Measurements from ENCODE around the gene PIGS. TPM values are rescaled to one million over a fixed set of nuclear protein-coding genes. Genes with fewer than 3 reads are reported as not detected.
A peak's percentile ranks its signal among the peaks of the same experiment; 100 is the strongest.

Gene PIGS
- total RNA-seq, 2 experiments from 2014 or later, result 61.7 to 62.6 TPM

GRCh38 chr17:28555022-28555421 is 16.3 kb downstream of the PIGS start:
- CTCF ChIA-PET, result no interaction called here
- Mint-ChIP-seq H3K36me3 (ENCODE audit: low read depth) (peaks cover 50% of the 10 kb centered on the region), H3K27me3 (no peaks in the 10 kb centered on the region), H3K9me3 (no peaks in the 10 kb centered on the region), H3K4me3 (no peak overlapping the region), H3K4me1 (peaks cover 26% of the 10 kb centered on the region), H3K27ac (no peak overlapping the region)
- POLR2A ChIA-PET, result no interaction called here
- no peak for DNase-seq

GRCh38 chr17:28554565-28554964 is 16.8 kb downstream of the PIGS start:
- Mint-ChIP-seq H3K36me3 (ENCODE audit: low read depth) (peaks cover 45% of the 10 kb centered on the region), H3K27me3 (no peaks in the 10 kb centered on the region), H3K27ac (no peak overlapping the region), H3K4me1 (peaks cover 31% of the 10 kb centered on the region), H3K4me3 (no peak overlapping the region), H3K9me3 (no peaks in the 10 kb centered on the region)
- DNase-seq, result no peak
- ChIA-PET CTCF (no interaction called here), POLR2A (no interaction called here)

- POLR2A ChIA-PET, result interaction anchor here (0.6 kb wide), 1 partner anchor 90 kb away, joined by 3 read pairs; no protein-coding TSS in a partner anchor
Observed at GRCh38 chr17:28553000-28553505, 18.3 kb downstream of the PIGS start.

GRCh38 chr17:28552176-28552999 is 18.9 kb downstream of the PIGS start, which contains the start of gene UNC119:
Gene UNC119, minus strand, starts transcription at chr17:28552624. Its CDS starts 67 bp downstream, at chr17:28552557.
- CTCF ChIA-PET, result interaction anchor here (0.5 to 1.6 kb wide), 3 partner anchors 23 to 100 kb away, joined by 3 to 8 read pairs (median 4); no protein-coding TSS in a partner anchor
- Mint-ChIP-seq H3K4me3 (peak within 1 kb of the TSS; percentile 84), H3K27me3 (no peaks in the 10 kb centered on the region), H3K4me1 (peaks cover 51% of the 10 kb centered on the region), H3K9me3 (no peaks in the 10 kb centered on the region), H3K27ac (peak within 1 kb of the TSS; percentile 91), H3K36me3 (ENCODE audit: low read depth) (peaks cover 38% of the 10 kb centered on the region)
- DNase-seq, result peak; percentile 76
- POLR2A ChIA-PET, result no interaction called here

More at GRCh38 chr17:28553000-28553505, 18.3 kb downstream of the PIGS start:
- no peaks in the 10 kb centered on the region for H3K9me3 Mint-ChIP-seq
- peak overlapping the region; percentile 68 for H3K27ac Mint-ChIP-seq
- peak overlapping the region; percentile 69 for H3K4me3 Mint-ChIP-seq
- H3K4me1 Mint-ChIP-seq, result peaks cover 46% of the 10 kb centered on the region
- no peak for DNase-seq
- H3K27me3 Mint-ChIP-seq, result no peaks in the 10 kb centered on the region
- peaks cover 40% of the 10 kb centered on the region for H3K36me3 Mint-ChIP-seq (ENCODE audit: low read depth)
- CTCF ChIA-PET, result interaction anchor here (0.7 to 1.6 kb wide), 2 partner anchors 22 to 58 kb away, joined by 3 to 4 read pairs; no protein-coding TSS in a partner anchor

GRCh38 chr17:28551421-28552175 is 19.7 kb downstream of the PIGS start:
- peak overlapping the region; percentile 84 for H3K4me3 Mint-ChIP-seq
- H3K27me3 Mint-ChIP-seq, result no peaks in the 10 kb centered on the region
- DNase-seq, result no peak
- peaks cover 51% of the 10 kb centered on the region for H3K4me1 Mint-ChIP-seq
- ChIA-PET CTCF (interaction anchor here (0.5 to 1.2 kb wide), 4 partner anchors 24 to 101 kb away, joined by 3 to 8 read pairs (median 5); partner anchors contain the start of gene ALDOC), POLR2A (no interaction called here)
- peak overlapping the region; percentile 91 for H3K27ac Mint-ChIP-seq
- peaks cover 32% of the 10 kb centered on the region for H3K36me3 Mint-ChIP-seq (ENCODE audit: low read depth)
- H3K9me3 Mint-ChIP-seq, result no peaks in the 10 kb centered on the region

- peak overlapping the region; percentile 91 for H3K27ac Mint-ChIP-seq
- POLR2A ChIA-PET, result interaction anchor here (0.6 to 0.8 kb wide), 2 partner anchors 30 to 193 kb away, joined by 3 read pairs; partner anchors contain the start of gene POLDIP2
Observed at GRCh38 chr17:28550858-28551257, 20.5 kb downstream of the PIGS start.

GRCh38 chr17:28549236-28550132 is 21.8 kb downstream of the PIGS start:
- CTCF ChIA-PET, result interaction anchor here (0.6 to 5.0 kb wide), 10 partner anchors 11 to 321 kb away, joined by 3 to 27 read pairs (median 4); partner anchors contain the start of genes ALDOC and PIGS
- peak overlapping the region; percentile 14 for H3K4me3 Mint-ChIP-seq
- H3K4me1 Mint-ChIP-seq, result peaks cover 51% of the 10 kb centered on the region

More at GRCh38 chr17:28550858-28551257, 20.5 kb downstream of the PIGS start:
- DNase-seq, result no peak
- CTCF ChIA-PET, result interaction anchor here (0.9 to 5.0 kb wide), 4 partner anchors 20 to 195 kb away, joined by 3 to 27 read pairs (median 6); partner anchors contain the start of genes ALDOC and PIGS
- Mint-ChIP-seq H3K4me1 (peaks cover 51% of the 10 kb centered on the region), H3K36me3 (ENCODE audit: low read depth) (peaks cover 26% of the 10 kb centered on the region), H3K27me3 (no peaks in the 10 kb centered on the region), H3K4me3 (no peak overlapping the region), H3K9me3 (no peaks in the 10 kb centered on the region)

GRCh38 chr17:28548417-28549130 is 22.8 kb downstream of the PIGS start:
- ChIA-PET CTCF (interaction anchor here (0.6 to 5.0 kb wide), 9 partner anchors 9 to 322 kb away, joined by 3 to 27 read pairs (median 4); partner anchors contain the start of gene PIGS), POLR2A (interaction anchor here (1.0 kb wide), 1 partner anchor 51 kb away, joined by 3 read pairs; the partner anchor contains the start of gene SPAG5)
- DNase-seq, result no peak
- H3K9me3 Mint-ChIP-seq, result no peaks in the 10 kb centered on the region
- H3K36me3 Mint-ChIP-seq (ENCODE audit: low read depth), result peaks cover 10% of the 10 kb centered on the region
- H3K27ac Mint-ChIP-seq, result peak overlapping the region; percentile 91
- H3K4me1 Mint-ChIP-seq, result peaks cover 51% of the 10 kb centered on the region
- H3K4me3 Mint-ChIP-seq, result peak overlapping the region; percentile 36
- no peaks in the 10 kb centered on the region for H3K27me3 Mint-ChIP-seq

More at GRCh38 chr17:28549236-28550132, 21.8 kb downstream of the PIGS start:
- POLR2A ChIA-PET, result interaction anchor here (0.6 to 1.0 kb wide), 3 partner anchors 9 to 179 kb away, joined by 3 read pairs; partner anchors contain the start of gene SPAG5
- Mint-ChIP-seq H3K27me3 (no peaks in the 10 kb centered on the region), H3K9me3 (no peaks in the 10 kb centered on the region), H3K27ac (peak overlapping the region; percentile 91), H3K36me3 (ENCODE audit: low read depth) (peaks cover 18% of the 10 kb centered on the region)
- peak; percentile 78 for DNase-seq

- Mint-ChIP-seq H3K4me1 (peaks cover 46% of the 10 kb centered on the region), H3K27me3 (no peaks in the 10 kb centered on the region), H3K4me3 (peak overlapping the region; percentile 67), H3K9me3 (no peaks in the 10 kb centered on the region), H3K27ac (peak overlapping the region; percentile 91), H3K36me3 (ENCODE audit: low read depth) (peaks cover 6% of the 10 kb centered on the region)
- POLR2A ChIA-PET, result no interaction called here
- peak; percentile 62 for DNase-seq
- CTCF ChIA-PET, result interaction anchor here (0.6 to 5.0 kb wide), 11 partner anchors 9 to 203 kb away, joined by 3 to 27 read pairs (median 3); partner anchors contain the start of gene PIGS
Observed at GRCh38 chr17:28547623-28548416, 23.5 kb downstream of the PIGS start.

GRCh38 chr17:28547096-28547622 is 24.2 kb downstream of the PIGS start:
- peak overlapping the region; percentile 67 for H3K4me3 Mint-ChIP-seq
- peaks cover 6% of the 10 kb centered on the region for H3K36me3 Mint-ChIP-seq (ENCODE audit: low read depth)
- ChIA-PET CTCF (interaction anchor here (0.8 to 5.0 kb wide), 8 partner anchors 12 to 130 kb away, joined by 3 to 27 read pairs (median 3); partner anchors contain the start of gene PIGS), POLR2A (interaction anchor here (0.7 kb wide), 1 partner anchor 142 kb away, joined by 3 read pairs; no protein-coding TSS in a partner anchor)
- no peaks in the 10 kb centered on the region for H3K9me3 Mint-ChIP-seq
- H3K4me1 Mint-ChIP-seq, result peaks cover 44% of the 10 kb centered on the region
- no peaks in the 10 kb centered on the region for H3K27me3 Mint-ChIP-seq
- no peak for DNase-seq
- H3K27ac Mint-ChIP-seq, result peak overlapping the region; percentile 91

All from activated CD4-positive, alpha-beta T cell treated with anti-CD3 and anti-CD28 coated beads, Interleukin-2, amount 10 ng/mL, durations not matched to agents 7 days and 5 days (primary cell).